GM23338 (cell line): ENCODE results near the gene SOS2. TPM values are rescaled to one million over a fixed set of nuclear protein-coding genes. Genes with fewer than 3 reads are reported as not detected.
A peak's percentile ranks its signal among the peaks of the same experiment; 100 is the strongest.

Experiments used
- ATAC-seq: fragments of 200-7000 bp; cut with Tn5 transposase; 3 replicates; pipeline ENCODE4 v1.9.1; 2020
- DNase-seq: peaks from one replicate; pipeline ENCODE4 v3.0.0-alpha.2; 2015; ENCODE audit warnings: low spot score
- H2AFZ ChIP-seq: fragments of 200-600 bp; sonication (generic); 2 replicates; pipeline ENCODE4 v1.8.0; 2016; ENCODE audit warnings: antibody characterized with exemption, mild to moderate bottlenecking, moderate library complexity
- H3F3A ChIP-seq: fragments of 200-600 bp; sonication (generic); replicated peaks from 2 replicates; pipeline ENCODE4 v1.8.0; 2017; ENCODE audit warnings: antibody characterized with exemption, mixed run types, low read depth
- H3K27ac ChIP-seq: fragments of 200-600 bp; sonication (generic); 2 replicates; pipeline ENCODE4 v1.6.1; 2016; ENCODE audit warnings: low read depth
- H3K27me3 ChIP-seq: fragments of 200-600 bp; sonication (generic); 2 replicates; pipeline ENCODE4 v1.8.0; 2016; ENCODE audit warnings: mild to moderate bottlenecking, mixed run types, moderate library complexity; ENCODE audit not compliant: insufficient read depth
- H3K36me3 ChIP-seq: fragments of 200-600 bp; sonication (generic); 2 replicates; pipeline ENCODE4 v1.8.0; 2016; ENCODE audit warnings: mild to moderate bottlenecking; ENCODE audit not compliant: insufficient read depth
- H3K4me1 ChIP-seq: fragments of 200-600 bp; sonication (generic); 2 replicates; pipeline ENCODE4 v1.8.0; 2016; ENCODE audit warnings: mild to moderate bottlenecking, moderate library complexity; ENCODE audit not compliant: insufficient read depth
- H3K4me2 ChIP-seq: fragments of 200-600 bp; sonication (generic); 2 replicates; pipeline ENCODE4 v1.7.1; 2017; ENCODE audit warnings: mixed run types
- H3K4me3 ChIP-seq: fragments of 200-600 bp; sonication (generic); 2 replicates; pipeline ENCODE4 v1.6.1; 2016; ENCODE audit warnings: mixed run types
- H3K79me2 ChIP-seq: fragments of 200-600 bp; sonication (generic); replicated peaks from 2 replicates; pipeline ENCODE4 v1.8.0; 2017; ENCODE audit warnings: mild to moderate bottlenecking; ENCODE audit not compliant: insufficient read depth
- H3K9me2 ChIP-seq: fragments of 200-600 bp; sonication (generic); 2 replicates; pipeline ENCODE4 v1.8.0; 2017; ENCODE audit not compliant: insufficient read depth
- H4K20me1 ChIP-seq: fragments of 200-600 bp; sonication (generic); replicated peaks from 2 replicates; pipeline ENCODE4 v1.8.0; 2017; ENCODE audit warnings: mild to moderate bottlenecking; ENCODE audit not compliant: insufficient read depth
- H3K27ac Mint-ChIP-seq: 2 replicates; pipeline ENCODE4 v1.8.0; 2020; ENCODE audit warnings: inconsistent platforms, mild to moderate bottlenecking, moderate library complexity, mixed read lengths
- H3K27me3 Mint-ChIP-seq: 3 replicates; pipeline ENCODE4 v1.8.0; 2022; ENCODE audit warnings: low read depth, mild to moderate bottlenecking, moderate library complexity, mixed read lengths, inconsistent platforms; ENCODE audit not compliant: insufficient read depth, poor library complexity
- H3K36me3 Mint-ChIP-seq: 3 replicates; pipeline ENCODE4 v1.8.0; 2021; ENCODE audit warnings: low read depth, mild to moderate bottlenecking, inconsistent platforms, moderate library complexity, mixed read lengths
- H3K4me1 Mint-ChIP-seq: 3 replicates; pipeline ENCODE4 v1.8.0; 2020; ENCODE audit warnings: mild to moderate bottlenecking, inconsistent platforms, mixed read lengths
- H3K4me3 Mint-ChIP-seq: 3 replicates; pipeline ENCODE4 v1.8.0; 2021; ENCODE audit warnings: moderate library complexity, mild to moderate bottlenecking, inconsistent platforms, mixed read lengths
- H3K9me3 Mint-ChIP-seq: 3 replicates; pipeline ENCODE4 v1.8.0; 2020; ENCODE audit warnings: moderate library complexity, mild to moderate bottlenecking, inconsistent platforms, mixed read lengths
- CREB1 ChIP-seq: fragments of 250-450 bp; sonication (Bioruptor Pico); IDR thresholded peaks from 2 replicates; pipeline ENCODE4 v1.5.0; 2020; ENCODE audit warnings: low read depth, mild to moderate bottlenecking, moderate library complexity
- EZH2 ChIP-seq: fragments of 200-600 bp; sonication (generic); IDR thresholded peaks from one replicate; pipeline ENCODE4 v1.8.0; 2017; ENCODE audit warnings: antibody characterized with exemption, mild to moderate bottlenecking, low read depth; ENCODE audit not compliant: unreplicated experiment
- EZH2phosphoT487 ChIP-seq: fragments of 200-600 bp; sonication (generic); IDR thresholded peaks from one replicate; pipeline ENCODE4 v1.8.1; 2018; ENCODE audit warnings: antibody characterized with exemption; ENCODE audit not compliant: unreplicated experiment
- JUNB ChIP-seq: IDR thresholded peaks from one replicate; pipeline ENCODE4 v1.6.1; 2016; ENCODE audit warnings: antibody characterized with exemption; ENCODE audit not compliant: unreplicated experiment
- NANOG ChIP-seq: IDR thresholded peaks from 2 replicates; pipeline ENCODE4 v1.6.1; 2016; ENCODE audit warnings: antibody characterized with exemption, borderline replicate concordance
- POLR2AphosphoS5 ChIP-seq: IDR thresholded peaks from 2 replicates; pipeline ENCODE4 v1.6.1; 2016; ENCODE audit warnings: antibody characterized with exemption, low read depth
- STAT1 ChIP-seq: IDR thresholded peaks from one replicate; pipeline ENCODE4 v1.6.1; 2016; ENCODE audit warnings: antibody characterized with exemption; ENCODE audit not compliant: unreplicated experiment
- ZNF114 ChIP-seq: fragments of 250-450 bp; sonication (Bioruptor Pico); IDR thresholded peaks from 2 replicates; pipeline ENCODE4 v1.5.0; 2020; ENCODE audit warnings: mild to moderate bottlenecking, moderate library complexity
- ZNF331 ChIP-seq: fragments of 250-450 bp; sonication (Bioruptor Pico); IDR thresholded peaks from 2 replicates; pipeline ENCODE4 v1.5.0; 2020; ENCODE audit warnings: low read depth, mild to moderate bottlenecking, moderate library complexity
- polyA plus RNA-seq: library from polyadenylated mRNA; unstranded; fragments of >200 nt; fragmentation: Nextera tagmentation; extraction: Ambion mirVana; gene quantifications from 2 replicates; pipeline ENCODE4 v1.2.1, GENCODE V29; 2016
- total RNA-seq: library from RNA; depleted of rRNA; stranded (reverse); fragments of >200 nt; shearing (Covaris generic); gene quantifications from 2 replicates; pipeline ENCODE4 v1.2.3, GENCODE V29; 2014
- TF ChIP-seq, protein P1 (sequence below): IDR thresholded peaks from one replicate; pipeline ENCODE4 v1.6.1; 2018; ENCODE audit warnings: antibody characterized with exemption; ENCODE audit not compliant: unreplicated experiment
- TF ChIP-seq, protein P2 (sequence below): fragments of 250-450 bp; sonication (Bioruptor Pico); IDR thresholded peaks from 2 replicates; pipeline ENCODE4 v1.5.0; 2020; ENCODE audit warnings: mild to moderate bottlenecking, moderate library complexity
- TF ChIP-seq, protein P3 (sequence below), 2 experiments: fragments of 200-600 bp in 1 of 2; sonication (generic) in 1 of 2; conservative IDR thresholded peaks; 2 replicates each; pipeline versions ENCODE4 v1.5.1 to v1.6.1; 2016 to 2017; ENCODE audit warnings: antibody characterized with exemption in 2 of 2, low read depth in 2 of 2, mild to moderate bottlenecking in 2 of 2, moderate library complexity in 1 of 2
- TF ChIP-seq, protein P4 (sequence below): IDR thresholded peaks from 2 replicates; pipeline ENCODE4 v1.6.1; 2016; ENCODE audit warnings: antibody characterized with exemption

SOS2 gene
- total and polyA plus RNA-seq, 2 experiments from 2014 or later = 3.5 to 11.4 TPM

DNA sequence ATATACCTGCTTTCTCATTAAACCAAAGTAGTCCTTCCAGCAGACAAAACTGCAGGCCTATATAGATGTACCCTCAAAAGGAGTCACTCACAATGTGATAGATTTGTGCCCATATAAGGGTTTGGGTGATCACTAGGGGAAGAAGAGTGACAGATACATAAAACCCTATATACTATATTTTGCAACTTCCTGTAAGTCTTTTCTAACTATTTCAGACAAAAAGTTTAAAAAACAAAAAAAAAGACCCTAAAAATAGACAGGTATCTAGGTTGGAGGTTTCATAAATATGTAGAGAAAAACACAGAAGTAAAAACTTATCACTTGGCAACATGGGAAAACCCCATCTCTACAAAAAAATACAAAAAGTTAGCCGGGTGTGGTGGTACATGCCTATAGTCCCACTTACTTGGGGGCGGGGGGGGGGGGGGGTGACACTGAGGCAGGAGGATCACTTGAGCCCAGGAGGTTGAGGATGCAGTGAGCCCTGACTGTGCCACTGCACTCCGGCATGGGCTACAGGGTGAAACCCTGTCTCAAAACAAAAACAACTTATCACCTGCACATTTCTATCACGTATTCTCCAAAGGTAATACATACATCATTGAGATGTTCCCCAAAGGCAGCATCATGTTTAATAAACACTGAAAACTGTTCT lies 117.9 kb downstream of the SOS2 start:
- Mint-ChIP-seq H3K4me1 (peaks cover 17% of the 10 kb centered on the region; the same call in 2 of the 3 replicates), H3K27ac (no peak overlapping the region), H3K27me3 (peaks cover 6% of the 10 kb centered on the region), H3K4me3 (peak overlapping the region; percentile 17; the same call in 1 of the 3 replicates), H3K9me3 (no peaks in the 10 kb centered on the region), H3K36me3 (peaks cover 74% of the 10 kb centered on the region)
- Histone ChIP-seq H3K4me1 (peaks cover 22% of the 10 kb centered on the region), H2AFZ (no peak overlapping the region), H3K27me3 (no peaks in the 10 kb centered on the region), H3K4me2 (no peak overlapping the region), H3K9me2 (no peaks in the 10 kb centered on the region), H3K79me2 (peaks cover 42% of the 10 kb centered on the region), H3K36me3 (peaks cover 55% of the 10 kb centered on the region), H4K20me1 (no peaks in the 10 kb centered on the region), H3F3A (no peaks in the 10 kb centered on the region), H3K4me3 (no peak overlapping the region), H3K27ac (no peak overlapping the region)
- no peak for TF ChIP-seq CREB1 (CRISPR knock-in tag)
- TF ChIP-seq STAT1 = no peak
- TF ChIP-seq, protein P1, sequence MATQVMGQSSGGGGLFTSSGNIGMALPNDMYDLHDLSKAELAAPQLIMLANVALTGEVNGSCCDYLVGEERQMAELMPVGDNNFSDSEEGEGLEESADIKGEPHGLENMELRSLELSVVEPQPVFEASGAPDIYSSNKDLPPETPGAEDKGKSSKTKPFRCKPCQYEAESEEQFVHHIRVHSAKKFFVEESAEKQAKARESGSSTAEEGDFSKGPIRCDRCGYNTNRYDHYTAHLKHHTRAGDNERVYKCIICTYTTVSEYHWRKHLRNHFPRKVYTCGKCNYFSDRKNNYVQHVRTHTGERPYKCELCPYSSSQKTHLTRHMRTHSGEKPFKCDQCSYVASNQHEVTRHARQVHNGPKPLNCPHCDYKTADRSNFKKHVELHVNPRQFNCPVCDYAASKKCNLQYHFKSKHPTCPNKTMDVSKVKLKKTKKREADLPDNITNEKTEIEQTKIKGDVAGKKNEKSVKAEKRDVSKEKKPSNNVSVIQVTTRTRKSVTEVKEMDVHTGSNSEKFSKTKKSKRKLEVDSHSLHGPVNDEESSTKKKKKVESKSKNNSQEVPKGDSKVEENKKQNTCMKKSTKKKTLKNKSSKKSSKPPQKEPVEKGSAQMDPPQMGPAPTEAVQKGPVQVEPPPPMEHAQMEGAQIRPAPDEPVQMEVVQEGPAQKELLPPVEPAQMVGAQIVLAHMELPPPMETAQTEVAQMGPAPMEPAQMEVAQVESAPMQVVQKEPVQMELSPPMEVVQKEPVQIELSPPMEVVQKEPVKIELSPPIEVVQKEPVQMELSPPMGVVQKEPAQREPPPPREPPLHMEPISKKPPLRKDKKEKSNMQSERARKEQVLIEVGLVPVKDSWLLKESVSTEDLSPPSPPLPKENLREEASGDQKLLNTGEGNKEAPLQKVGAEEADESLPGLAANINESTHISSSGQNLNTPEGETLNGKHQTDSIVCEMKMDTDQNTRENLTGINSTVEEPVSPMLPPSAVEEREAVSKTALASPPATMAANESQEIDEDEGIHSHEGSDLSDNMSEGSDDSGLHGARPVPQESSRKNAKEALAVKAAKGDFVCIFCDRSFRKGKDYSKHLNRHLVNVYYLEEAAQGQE = no peak
- TF ChIP-seq, protein P2, sequence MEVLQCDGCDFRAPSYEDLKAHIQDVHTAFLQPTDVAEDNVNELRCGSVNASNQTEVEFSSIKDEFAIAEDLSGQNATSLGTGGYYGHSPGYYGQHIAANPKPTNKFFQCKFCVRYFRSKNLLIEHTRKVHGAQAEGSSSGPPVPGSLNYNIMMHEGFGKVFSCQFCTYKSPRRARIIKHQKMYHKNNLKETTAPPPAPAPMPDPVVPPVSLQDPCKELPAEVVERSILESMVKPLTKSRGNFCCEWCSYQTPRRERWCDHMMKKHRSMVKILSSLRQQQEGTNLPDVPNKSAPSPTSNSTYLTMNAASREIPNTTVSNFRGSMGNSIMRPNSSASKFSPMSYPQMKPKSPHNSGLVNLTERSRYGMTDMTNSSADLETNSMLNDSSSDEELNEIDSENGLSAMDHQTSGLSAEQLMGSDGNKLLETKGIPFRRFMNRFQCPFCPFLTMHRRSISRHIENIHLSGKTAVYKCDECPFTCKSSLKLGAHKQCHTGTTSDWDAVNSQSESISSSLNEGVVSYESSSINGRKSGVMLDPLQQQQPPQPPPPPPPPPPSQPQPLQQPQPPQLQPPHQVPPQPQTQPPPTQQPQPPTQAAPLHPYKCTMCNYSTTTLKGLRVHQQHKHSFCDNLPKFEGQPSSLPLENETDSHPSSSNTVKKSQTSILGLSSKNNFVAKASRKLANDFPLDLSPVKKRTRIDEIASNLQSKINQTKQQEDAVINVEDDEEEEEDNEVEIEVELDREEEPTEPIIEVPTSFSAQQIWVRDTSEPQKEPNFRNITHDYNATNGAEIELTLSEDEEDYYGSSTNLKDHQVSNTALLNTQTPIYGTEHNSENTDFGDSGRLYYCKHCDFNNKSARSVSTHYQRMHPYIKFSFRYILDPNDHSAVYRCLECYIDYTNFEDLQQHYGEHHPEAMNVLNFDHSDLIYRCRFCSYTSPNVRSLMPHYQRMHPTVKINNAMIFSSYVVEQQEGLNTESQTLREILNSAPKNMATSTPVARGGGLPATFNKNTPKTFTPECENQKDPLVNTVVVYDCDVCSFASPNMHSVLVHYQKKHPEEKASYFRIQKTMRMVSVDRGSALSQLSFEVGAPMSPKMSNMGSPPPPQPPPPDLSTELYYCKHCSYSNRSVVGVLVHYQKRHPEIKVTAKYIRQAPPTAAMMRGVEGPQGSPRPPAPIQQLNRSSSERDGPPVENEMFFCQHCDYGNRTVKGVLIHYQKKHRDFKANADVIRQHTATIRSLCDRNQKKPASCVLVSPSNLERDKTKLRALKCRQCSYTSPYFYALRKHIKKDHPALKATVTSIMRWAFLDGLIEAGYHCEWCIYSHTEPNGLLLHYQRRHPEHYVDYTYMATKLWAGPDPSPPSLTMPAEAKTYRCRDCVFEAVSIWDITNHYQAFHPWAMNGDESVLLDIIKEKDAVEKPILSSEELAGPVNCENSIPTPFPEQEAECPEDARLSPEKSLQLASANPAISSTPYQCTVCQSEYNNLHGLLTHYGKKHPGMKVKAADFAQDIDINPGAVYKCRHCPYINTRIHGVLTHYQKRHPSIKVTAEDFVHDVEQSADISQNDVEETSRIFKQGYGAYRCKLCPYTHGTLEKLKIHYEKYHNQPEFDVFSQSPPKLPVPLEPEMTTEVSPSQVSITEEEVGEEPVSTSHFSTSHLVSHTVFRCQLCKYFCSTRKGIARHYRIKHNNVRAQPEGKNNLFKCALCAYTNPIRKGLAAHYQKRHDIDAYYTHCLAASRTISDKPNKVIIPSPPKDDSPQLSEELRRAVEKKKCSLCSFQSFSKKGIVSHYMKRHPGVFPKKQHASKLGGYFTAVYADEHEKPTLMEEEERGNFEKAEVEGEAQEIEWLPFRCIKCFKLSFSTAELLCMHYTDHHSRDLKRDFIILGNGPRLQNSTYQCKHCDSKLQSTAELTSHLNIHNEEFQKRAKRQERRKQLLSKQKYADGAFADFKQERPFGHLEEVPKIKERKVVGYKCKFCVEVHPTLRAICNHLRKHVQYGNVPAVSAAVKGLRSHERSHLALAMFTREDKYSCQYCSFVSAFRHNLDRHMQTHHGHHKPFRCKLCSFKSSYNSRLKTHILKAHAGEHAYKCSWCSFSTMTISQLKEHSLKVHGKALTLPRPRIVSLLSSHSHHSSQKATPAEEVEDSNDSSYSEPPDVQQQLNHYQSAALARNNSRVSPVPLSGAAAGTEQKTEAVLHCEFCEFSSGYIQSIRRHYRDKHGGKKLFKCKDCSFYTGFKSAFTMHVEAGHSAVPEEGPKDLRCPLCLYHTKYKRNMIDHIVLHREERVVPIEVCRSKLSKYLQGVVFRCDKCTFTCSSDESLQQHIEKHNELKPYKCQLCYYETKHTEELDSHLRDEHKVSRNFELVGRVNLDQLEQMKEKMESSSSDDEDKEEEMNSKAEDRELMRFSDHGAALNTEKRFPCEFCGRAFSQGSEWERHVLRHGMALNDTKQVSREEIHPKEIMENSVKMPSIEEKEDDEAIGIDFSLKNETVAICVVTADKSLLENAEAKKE = no peak
- TF ChIP-seq, protein P3, sequence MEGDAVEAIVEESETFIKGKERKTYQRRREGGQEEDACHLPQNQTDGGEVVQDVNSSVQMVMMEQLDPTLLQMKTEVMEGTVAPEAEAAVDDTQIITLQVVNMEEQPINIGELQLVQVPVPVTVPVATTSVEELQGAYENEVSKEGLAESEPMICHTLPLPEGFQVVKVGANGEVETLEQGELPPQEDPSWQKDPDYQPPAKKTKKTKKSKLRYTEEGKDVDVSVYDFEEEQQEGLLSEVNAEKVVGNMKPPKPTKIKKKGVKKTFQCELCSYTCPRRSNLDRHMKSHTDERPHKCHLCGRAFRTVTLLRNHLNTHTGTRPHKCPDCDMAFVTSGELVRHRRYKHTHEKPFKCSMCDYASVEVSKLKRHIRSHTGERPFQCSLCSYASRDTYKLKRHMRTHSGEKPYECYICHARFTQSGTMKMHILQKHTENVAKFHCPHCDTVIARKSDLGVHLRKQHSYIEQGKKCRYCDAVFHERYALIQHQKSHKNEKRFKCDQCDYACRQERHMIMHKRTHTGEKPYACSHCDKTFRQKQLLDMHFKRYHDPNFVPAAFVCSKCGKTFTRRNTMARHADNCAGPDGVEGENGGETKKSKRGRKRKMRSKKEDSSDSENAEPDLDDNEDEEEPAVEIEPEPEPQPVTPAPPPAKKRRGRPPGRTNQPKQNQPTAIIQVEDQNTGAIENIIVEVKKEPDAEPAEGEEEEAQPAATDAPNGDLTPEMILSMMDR (conservative IDR thresholded peaks at IDR 0.05; ENCODE audit: low read depth in 2 of 2) = no peak
- TF ChIP-seq POLR2AphosphoS5 = no peak
- no peak for TF ChIP-seq EZH2
- TF ChIP-seq ZNF331 (CRISPR knock-in tag) = no peak
- TF ChIP-seq NANOG = no peak
- no peak for TF ChIP-seq JUNB
- no peak for TF ChIP-seq EZH2phosphoT487
- TF ChIP-seq, protein P4, sequence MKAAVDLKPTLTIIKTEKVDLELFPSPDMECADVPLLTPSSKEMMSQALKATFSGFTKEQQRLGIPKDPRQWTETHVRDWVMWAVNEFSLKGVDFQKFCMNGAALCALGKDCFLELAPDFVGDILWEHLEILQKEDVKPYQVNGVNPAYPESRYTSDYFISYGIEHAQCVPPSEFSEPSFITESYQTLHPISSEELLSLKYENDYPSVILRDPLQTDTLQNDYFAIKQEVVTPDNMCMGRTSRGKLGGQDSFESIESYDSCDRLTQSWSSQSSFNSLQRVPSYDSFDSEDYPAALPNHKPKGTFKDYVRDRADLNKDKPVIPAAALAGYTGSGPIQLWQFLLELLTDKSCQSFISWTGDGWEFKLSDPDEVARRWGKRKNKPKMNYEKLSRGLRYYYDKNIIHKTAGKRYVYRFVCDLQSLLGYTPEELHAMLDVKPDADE = no peak
- no peak for TF ChIP-seq ZNF114
- no peak for DNase-seq
- ATAC-seq = no peak
